Keratinocyte (primary cell): ENCODE data around the gene BRINP1. TPM values are rescaled to one million over a fixed set of nuclear protein-coding genes. Genes with fewer than 3 reads are reported as not detected.

ENCODE experiments used
- DNase-seq: peaks from one replicate; pipeline ENCODE4 v3.0.0-alpha.2; 2011; ENCODE audit warnings: low read depth, missing footprints, low spot score
- FAIRE-seq: peaks from 2 replicates; lab custom pipeline; 2011; peaks lifted over from hg19 to GRCh38; lab: Jason Lieb, UNC
- H2AFZ ChIP-seq: 2 replicates; pipeline ENCODE4 v1.6.0; 2012; ENCODE audit warnings: low read length, control low read depth, inconsistent platforms; ENCODE audit not compliant: control insufficient read depth
- H3K27ac ChIP-seq: 2 replicates; pipeline ENCODE4 v1.5.1; 2011; ENCODE audit warnings: low read length; ENCODE audit not compliant: control insufficient read depth, insufficient read depth
- H3K27me3 ChIP-seq: 3 replicates; pipeline ENCODE4 v1.6.0; 2011; ENCODE audit warnings: low read length; ENCODE audit not compliant: control insufficient read depth, insufficient read depth; ENCODE audit errors: extremely low read depth
- H3K36me3 ChIP-seq, 2 experiments: 2 replicates in 1 of 2; 3 replicates in 1 of 2; pipeline ENCODE4 v1.5.1; 2011; ENCODE audit warnings: low read length in 2 of 2, mild to moderate bottlenecking in 1 of 2; ENCODE audit not compliant: control insufficient read depth in 2 of 2, insufficient read depth in 2 of 2; ENCODE audit errors: extremely low read depth in 1 of 2
- H3K4me1 ChIP-seq: 3 replicates; pipeline ENCODE4 v1.5.1; 2011; ENCODE audit warnings: low read length; ENCODE audit not compliant: control insufficient read depth, insufficient read depth; ENCODE audit errors: extremely low read depth
- H3K4me2 ChIP-seq: 3 replicates; pipeline ENCODE4 v1.6.0; 2011; ENCODE audit warnings: low read depth, low read length; ENCODE audit not compliant: control insufficient read depth, insufficient read depth; ENCODE audit errors: extremely low read depth
- H3K4me3 ChIP-seq, 3 experiments: fragments of 200-600 bp in 1 of 3; sonication (generic) in 1 of 3; 2 replicates in 2 of 3; 3 replicates in 1 of 3; pipeline ENCODE4 v1.5.1; 2011 to 2016; ENCODE audit warnings: low read length in 3 of 3, mild to moderate bottlenecking in 3 of 3, control low read depth in 2 of 3, inconsistent platforms in 1 of 3, low read depth in 1 of 3, mixed read lengths in 1 of 3, mixed run types in 1 of 3, moderate library complexity in 1 of 3; ENCODE audit not compliant: control insufficient read depth in 2 of 3, insufficient read depth in 2 of 3; ENCODE audit errors: extremely low read depth in 1 of 3
- H3K79me2 ChIP-seq: 2 replicates; pipeline ENCODE4 v1.6.0; 2012; ENCODE audit warnings: low read length; ENCODE audit not compliant: control insufficient read depth, insufficient read depth
- H3K9ac ChIP-seq: 3 replicates; pipeline ENCODE4 v1.6.0; 2011; ENCODE audit warnings: low read length; ENCODE audit not compliant: control insufficient read depth, insufficient read depth; ENCODE audit errors: extremely low read depth
- H3K9me1 ChIP-seq: 3 replicates; pipeline ENCODE4 v1.6.0; 2011; ENCODE audit warnings: low read length; ENCODE audit not compliant: control insufficient read depth, insufficient read depth; ENCODE audit errors: extremely low read depth
- H3K9me3 ChIP-seq: 2 replicates; pipeline ENCODE4 v1.5.1; 2012; ENCODE audit warnings: low read depth, low read length; ENCODE audit not compliant: control insufficient read depth
- H4K20me1 ChIP-seq: 3 replicates; pipeline ENCODE4 v1.6.0; 2011; ENCODE audit warnings: low read length; ENCODE audit not compliant: control insufficient read depth, insufficient read depth; ENCODE audit errors: extremely low read depth
- CTCF ChIP-seq, 3 experiments: IDR thresholded peaks in 1 of 3; conservative IDR thresholded peaks in 1 of 3; optimal IDR thresholded peaks in 1 of 3; 2 replicates in 2 of 3; 3 replicates in 1 of 3; pipeline versions ENCODE3 to v1.5.1; 2011; ENCODE audit warnings: low read length in 3 of 3, mild to moderate bottlenecking in 3 of 3, moderate library complexity in 2 of 3, control low read depth in 1 of 3, inconsistent platforms in 1 of 3; ENCODE audit not compliant: insufficient read depth in 2 of 3; ENCODE audit errors: extremely low read depth in 1 of 3
- EZH2 ChIP-seq: IDR thresholded peaks from one replicate; pipeline ENCODE4 v1.6.1; 2012; ENCODE audit warnings: inconsistent platforms, mild to moderate bottlenecking, low read length, moderate library complexity
- dilution Hi-C: fragments of 300-500 bp; cut with MboI; formaldehyde crosslinking; loops from one replicate; pipeline ENCODE4 v1.7.0; 2020; ENCODE audit warnings: low sequenced_read_pairs; ENCODE audit not compliant: extremely low pct_ligation_motif_present
- polyA plus RNA-seq, 5 experiments: library from polyadenylated mRNA; depleted of rRNA in 3 of 5; stranded (reverse) in 3 of 5; stranded (forward) in 1 of 5; unstranded in 1 of 5; fragments of >200 nt; gene quantifications; 1 replicate in 1 of 5; 2 replicates in 3 of 5; 3 replicates in 1 of 5; pipeline versions ENCODE4 v1.2.1 to v1.2.3, GENCODE V29; 2011 to 2012; ENCODE audit warnings: missing spikeins in 2 of 5, low read depth in 1 of 5, low replicate concordance in 1 of 5

BRINP1 gene
- polyA plus RNA-seq, 1 donor (not counting 4 experiments of a cell fraction or from before 2014, with no cell fraction given): 0.63 TPM

- dilution Hi-C loops: no loop called here
- TF ChIP-seq CTCF (optimal IDR thresholded peaks at IDR 0.05 in 1 of 3, IDR thresholded peaks at IDR 0.05 in 1 of 3, conservative IDR thresholded peaks at IDR 0.05 in 1 of 3; ENCODE audit: extremely low read depth in 1 of 3, insufficient read depth in 2 of 3, low read length in 3 of 3): no peak
- no peak for TF ChIP-seq EZH2
- Histone ChIP-seq H3K27ac (no peak overlapping the region), H4K20me1 (no peaks in the 10 kb centered on the region), H3K9me3 (no peaks in the 10 kb centered on the region), H3K4me3 (no peak overlapping the region), H3K4me1 (no peaks in the 10 kb centered on the region), H3K9me1 (no peaks in the 10 kb centered on the region), H3K27me3 (no peaks in the 10 kb centered on the region), H3K4me2 (no peak overlapping the region), H3K79me2 (no peaks in the 10 kb centered on the region), H3K36me3 (no peaks in the 10 kb centered on the region), H3K9ac (no peak overlapping the region), H2AFZ (no peak overlapping the region)
- no peak for DNase-seq
- no peak for FAIRE-seq
These were observed 91.1 kb downstream of the BRINP1 start for GRCh38 chr9:119278171-119278570.

GRCh38 chr9:119273984-119274665 is 95.1 kb downstream of the BRINP1 start:
- Histone ChIP-seq H4K20me1 (no peaks in the 10 kb centered on the region), H3K4me3 (no peak overlapping the region), H3K36me3 (no peaks in the 10 kb centered on the region), H3K9me3 (no peaks in the 10 kb centered on the region), H3K27me3 (no peaks in the 10 kb centered on the region), H3K27ac (no peak overlapping the region), H3K9me1 (no peaks in the 10 kb centered on the region), H3K4me2 (no peak overlapping the region), H3K79me2 (no peaks in the 10 kb centered on the region), H3K4me1 (no peaks in the 10 kb centered on the region), H2AFZ (no peak overlapping the region), H3K9ac (no peak overlapping the region)
- no peak for TF ChIP-seq EZH2
- no peak for TF ChIP-seq CTCF (optimal IDR thresholded peaks at IDR 0.05 in 1 of 3, IDR thresholded peaks at IDR 0.05 in 1 of 3, conservative IDR thresholded peaks at IDR 0.05 in 1 of 3; ENCODE audit: extremely low read depth in 1 of 3, insufficient read depth in 2 of 3, low read length in 3 of 3)
- dilution Hi-C loops: no loop called here
- FAIRE-seq: no peak
- DNase-seq: no peak
